GM12865 (cell line): ENCODE results near the gene SCIMP.

Source experiments
- DNase-seq: peaks from one replicate; pipeline ENCODE4 v3.0.0; 2010; ENCODE audit warnings: low read depth
- H3K4me3 ChIP-seq: 2 replicates; pipeline ENCODE4 v1.5.1; 2011; ENCODE audit warnings: mild to moderate bottlenecking, low read depth, low read length, control low read depth
- TF ChIP-seq, protein P1 (sequence below): IDR thresholded peaks from 2 replicates; pipeline ENCODE4 v1.5.1; 2011; ENCODE audit warnings: low read length, control low read depth, low read depth, inconsistent platforms; ENCODE audit not compliant: insufficient read depth; ENCODE audit errors: missing control alignments

Gene SCIMP

DNA sequence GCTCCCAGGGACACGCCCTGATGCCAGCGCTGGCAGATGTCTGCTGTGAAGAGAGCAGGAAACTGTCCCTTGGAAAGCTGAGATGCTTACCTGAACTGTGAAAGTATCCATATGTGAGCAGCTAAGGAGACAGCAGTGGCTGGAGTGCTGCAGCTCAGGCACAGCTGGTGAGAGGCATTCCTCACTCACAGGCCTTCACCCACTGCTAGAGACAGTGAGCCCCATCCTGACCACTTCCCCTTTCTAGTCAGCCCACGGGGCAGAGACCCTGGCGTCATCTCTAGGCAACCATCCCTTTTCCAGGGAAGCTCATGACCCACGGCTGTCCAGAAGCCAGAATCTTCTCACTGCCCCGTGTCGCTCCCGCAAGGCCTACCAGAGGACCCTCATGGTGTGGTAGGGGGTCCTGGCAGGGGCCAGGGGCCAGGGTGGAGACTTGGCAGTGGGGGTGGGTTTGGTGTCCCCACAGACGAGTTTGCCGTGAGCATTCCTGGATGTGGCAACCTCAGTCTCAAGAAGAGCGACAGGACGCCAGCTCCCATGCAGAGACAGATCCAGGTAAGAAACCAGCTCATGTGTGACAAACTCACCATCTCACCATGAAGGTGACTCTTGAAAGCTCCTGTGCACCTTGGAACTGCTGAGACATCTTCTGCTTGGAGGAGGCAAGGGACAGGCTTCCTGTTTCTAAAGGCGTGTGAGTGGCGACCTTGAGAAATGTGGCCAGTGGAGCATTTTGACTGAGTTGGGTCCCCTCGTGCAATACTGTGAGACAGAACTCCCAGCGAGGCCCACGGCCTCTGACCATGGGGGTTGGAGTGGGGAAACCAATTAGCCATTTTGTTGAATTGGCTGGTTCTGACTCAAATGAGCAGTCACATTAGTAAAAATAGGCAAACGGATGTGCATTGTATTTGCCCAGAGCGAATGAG is at the start of gene SCIMP:
Gene SCIMP (minus strand): TSS at position 216 of the 932 bp plus-strand sequence. CDS start 105 bp downstream, at position 111.
- DNase-seq = peak; percentile 91
- TF ChIP-seq, protein P1, sequence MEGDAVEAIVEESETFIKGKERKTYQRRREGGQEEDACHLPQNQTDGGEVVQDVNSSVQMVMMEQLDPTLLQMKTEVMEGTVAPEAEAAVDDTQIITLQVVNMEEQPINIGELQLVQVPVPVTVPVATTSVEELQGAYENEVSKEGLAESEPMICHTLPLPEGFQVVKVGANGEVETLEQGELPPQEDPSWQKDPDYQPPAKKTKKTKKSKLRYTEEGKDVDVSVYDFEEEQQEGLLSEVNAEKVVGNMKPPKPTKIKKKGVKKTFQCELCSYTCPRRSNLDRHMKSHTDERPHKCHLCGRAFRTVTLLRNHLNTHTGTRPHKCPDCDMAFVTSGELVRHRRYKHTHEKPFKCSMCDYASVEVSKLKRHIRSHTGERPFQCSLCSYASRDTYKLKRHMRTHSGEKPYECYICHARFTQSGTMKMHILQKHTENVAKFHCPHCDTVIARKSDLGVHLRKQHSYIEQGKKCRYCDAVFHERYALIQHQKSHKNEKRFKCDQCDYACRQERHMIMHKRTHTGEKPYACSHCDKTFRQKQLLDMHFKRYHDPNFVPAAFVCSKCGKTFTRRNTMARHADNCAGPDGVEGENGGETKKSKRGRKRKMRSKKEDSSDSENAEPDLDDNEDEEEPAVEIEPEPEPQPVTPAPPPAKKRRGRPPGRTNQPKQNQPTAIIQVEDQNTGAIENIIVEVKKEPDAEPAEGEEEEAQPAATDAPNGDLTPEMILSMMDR = no peak
- peak within 1 kb of the TSS; percentile 73 for H3K4me3 ChIP-seq

DNA sequence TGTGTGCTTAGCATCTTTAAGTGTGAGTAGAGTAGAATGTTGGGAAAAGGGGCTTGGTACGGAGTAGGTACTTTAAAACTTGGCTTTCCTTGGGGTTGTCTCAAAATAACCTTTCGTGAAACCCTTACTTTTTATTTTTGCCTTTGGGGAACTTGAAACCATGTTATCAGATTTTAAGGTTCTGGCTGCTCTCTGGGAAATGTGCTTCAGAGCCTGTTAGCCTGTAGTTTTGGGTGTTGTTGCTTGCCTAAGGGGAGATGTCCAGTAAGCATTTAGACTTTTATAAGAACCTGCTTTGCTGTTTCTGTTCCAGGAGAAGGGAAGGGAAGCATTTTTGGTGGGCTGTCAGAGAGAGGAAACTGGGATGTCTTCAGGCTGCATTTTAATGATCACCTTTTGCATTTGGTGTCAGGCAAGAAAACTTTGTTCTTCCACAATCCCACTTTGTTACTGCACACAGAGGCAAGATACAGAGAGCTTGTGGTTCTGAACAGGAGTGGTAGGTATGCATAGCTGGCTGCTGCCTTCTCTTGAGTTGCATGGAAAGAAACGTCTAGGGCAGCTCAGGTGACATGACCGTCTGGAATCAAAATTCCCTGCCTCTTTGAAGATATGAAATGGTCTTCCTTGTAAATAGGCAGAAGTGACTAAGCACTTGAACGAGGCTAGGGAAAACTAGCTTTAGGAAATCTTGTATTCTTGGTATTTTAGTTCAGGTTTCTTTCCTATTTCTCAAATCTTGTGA is 49.1 kb upstream of the SCIMP start:
- no peak for DNase-seq
- TF ChIP-seq, protein P1 = no peak
- H3K4me3 ChIP-seq = peak overlapping the region; percentile 97

DNA sequence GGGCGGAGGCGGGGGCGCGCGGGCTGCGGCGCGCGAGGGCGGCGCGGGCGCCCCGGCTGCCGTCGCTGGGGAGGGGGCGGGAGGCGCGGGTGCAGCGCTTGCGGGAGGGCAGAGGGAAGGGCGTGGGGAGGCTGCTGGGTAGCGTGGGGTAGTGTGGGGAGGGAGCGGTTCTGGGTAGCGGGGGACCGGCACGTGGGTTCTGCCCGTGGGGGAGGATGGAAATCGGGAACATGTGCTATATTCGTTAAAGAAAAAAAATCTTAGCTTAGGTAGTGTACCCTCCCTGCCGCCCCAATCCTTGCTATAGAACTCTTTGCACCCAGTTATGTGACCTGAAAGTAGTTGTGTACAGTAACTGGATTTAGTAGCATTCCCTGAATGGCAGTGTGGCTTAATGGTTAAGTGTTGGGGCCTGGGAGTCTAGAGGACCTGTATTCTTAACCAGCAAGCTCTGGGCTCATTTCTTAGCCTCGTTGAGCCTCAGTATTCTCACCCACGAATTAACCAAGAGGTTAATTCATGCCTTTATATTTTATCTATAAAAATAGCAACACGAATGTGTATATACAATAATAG is 48.1 kb upstream of the SCIMP start:
- TF ChIP-seq, protein P1 = no peak
- H3K4me3 ChIP-seq = peak overlapping the region; percentile 97
- no peak for DNase-seq

DNA sequence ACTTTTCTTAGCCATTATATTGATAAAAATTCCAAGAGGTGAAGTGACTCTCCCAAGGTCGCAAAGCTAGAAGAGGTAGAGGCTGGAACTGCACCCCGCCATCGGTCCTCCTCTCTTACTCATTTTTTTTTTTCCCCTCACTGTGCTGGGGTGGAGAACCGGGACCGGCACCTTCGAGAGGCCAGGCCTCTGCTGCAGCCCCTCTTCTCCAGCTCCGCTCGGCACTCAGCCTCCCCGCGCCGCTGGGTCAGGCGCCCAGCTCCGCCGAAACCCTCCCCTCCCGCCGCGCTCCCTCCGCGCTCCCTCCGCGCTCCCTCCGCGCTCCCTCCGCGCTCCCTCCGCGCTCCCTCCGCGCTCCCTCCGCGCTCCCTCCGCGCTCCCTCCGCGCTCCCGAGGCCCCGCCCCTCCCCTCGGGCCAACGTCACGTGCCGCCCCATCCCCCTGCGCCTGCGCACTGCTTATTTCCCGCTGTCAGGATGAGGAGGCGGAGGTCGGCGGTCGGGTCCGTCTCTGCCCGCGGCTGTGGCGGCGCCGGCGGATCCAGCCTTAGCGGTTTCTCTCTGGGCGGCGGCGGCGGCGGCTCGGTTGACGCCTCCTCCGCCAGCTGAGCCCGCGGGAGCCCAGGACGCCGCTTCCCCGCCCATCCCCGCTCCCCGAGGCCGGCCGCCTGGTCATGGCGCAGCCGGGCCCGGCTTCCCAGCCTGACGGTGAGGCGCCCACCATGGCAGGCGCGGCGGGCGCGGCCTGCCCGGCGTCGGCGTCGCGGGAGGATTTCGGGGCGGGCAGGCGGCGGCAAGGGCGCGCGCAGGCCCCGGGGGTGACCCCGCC is 47.4 kb upstream of the SCIMP start, which contains the start of gene RABEP1:
Gene RABEP1 (plus strand): TSS at position 471 of the 828 bp plus-strand sequence. CDS start 203 bp downstream, at position 674.
- peak within 1 kb of the TSS; percentile 97 for H3K4me3 ChIP-seq
- TF ChIP-seq, protein P1 = peak; percentile 15
- peak; percentile 97 for DNase-seq

DNA sequence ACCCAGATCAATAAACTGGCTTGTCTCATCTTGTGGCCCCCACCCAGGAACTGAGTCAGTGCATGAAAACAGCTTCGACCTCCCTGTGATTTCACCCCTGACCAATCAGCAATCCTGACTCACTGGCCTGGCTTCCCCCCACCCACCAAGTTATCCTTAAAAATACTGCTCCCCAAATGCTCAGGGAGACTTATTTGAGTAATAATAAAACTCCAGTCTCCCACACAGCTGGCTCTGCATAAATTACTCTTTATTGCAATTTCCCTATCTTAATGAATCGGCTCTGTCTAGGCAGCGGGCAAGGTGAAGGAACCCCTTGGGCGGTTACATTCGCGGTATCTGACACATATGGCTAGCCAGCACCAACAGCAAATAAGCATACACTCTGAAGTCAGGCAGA is 37.7 kb upstream of the SCIMP start:
- no peak for DNase-seq
- TF ChIP-seq, protein P1 = no peak
- H3K4me3 ChIP-seq = no peak overlapping the region

DNA sequence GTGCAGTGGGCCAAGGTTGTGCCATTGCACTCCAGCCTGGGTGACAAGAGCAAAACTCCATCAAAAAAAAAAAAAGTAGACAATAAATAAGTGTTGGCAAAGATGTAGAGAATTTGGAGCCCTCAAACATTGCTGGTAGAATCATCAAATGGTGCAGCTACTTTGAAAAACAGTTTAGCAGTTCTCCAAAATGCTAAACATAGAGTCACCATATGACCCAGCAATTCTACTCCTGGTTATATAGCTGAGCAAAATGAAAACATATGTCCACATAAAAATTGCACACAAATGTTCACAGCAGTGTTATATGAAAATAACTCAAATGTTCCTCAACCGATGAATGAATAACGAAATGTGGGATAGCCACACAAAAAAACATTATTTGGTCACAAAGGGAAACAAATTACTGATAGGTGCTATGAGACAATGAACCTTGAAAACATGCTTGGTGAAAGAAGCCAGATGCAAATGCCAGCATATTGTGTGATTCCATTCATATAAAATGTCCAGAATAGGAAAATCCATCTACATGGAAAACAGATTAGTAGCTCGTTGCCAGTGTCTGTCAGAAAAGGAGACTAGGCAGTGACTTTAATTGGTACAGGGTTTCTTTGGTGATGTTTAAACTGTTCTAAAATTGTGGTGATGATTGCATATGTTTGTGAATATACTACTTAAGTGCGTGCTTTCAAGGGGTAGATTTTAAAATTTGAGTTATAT is 34.7 kb upstream of the SCIMP start:
- no peak overlapping the region for H3K4me3 ChIP-seq
- no peak for DNase-seq
- TF ChIP-seq, protein P1 = no peak
